NT2/D1 (cell line): ENCODE results near the gene KCNK15.

Experiments used
- DNase-seq: peaks from one replicate; pipeline ENCODE4 v3.0.0-alpha.2; 2011; ENCODE audit warnings: low read depth, low spot score
- H3K27me3 ChIP-seq: 2 replicates; pipeline ENCODE4 v1.6.0; 2011; ENCODE audit warnings: mild to moderate bottlenecking; ENCODE audit not compliant: insufficient read length, insufficient read depth
- H3K36me3 ChIP-seq: 2 replicates; pipeline ENCODE4 v1.6.1; 2011; ENCODE audit warnings: mild to moderate bottlenecking, low read length, mixed read lengths; ENCODE audit not compliant: insufficient read depth, insufficient read length
- H3K4me1 ChIP-seq: 2 replicates; pipeline ENCODE4 v1.5.1; 2011; ENCODE audit not compliant: insufficient read depth, insufficient read length
- H3K4me3 ChIP-seq: 2 replicates; pipeline ENCODE4 v1.5.1; 2011; ENCODE audit warnings: low read depth; ENCODE audit not compliant: insufficient read length
- H3K9ac ChIP-seq: 2 replicates; pipeline ENCODE4 v1.6.0; 2011; ENCODE audit warnings: low read depth; ENCODE audit not compliant: insufficient read length
- H3K9me3 ChIP-seq: 2 replicates; pipeline ENCODE4 v1.5.1; 2011; ENCODE audit warnings: mild to moderate bottlenecking, low read length; ENCODE audit not compliant: insufficient read depth
- SUZ12 ChIP-seq: IDR thresholded peaks from 2 replicates; pipeline ENCODE4 v1.6.1; 2011; ENCODE audit not compliant: insufficient read length, insufficient read depth; ENCODE audit errors: extremely low read depth
- YY1 ChIP-seq: IDR thresholded peaks from 2 replicates; pipeline ENCODE4 v1.6.1; 2011; ENCODE audit not compliant: insufficient read length, insufficient read depth
- ZNF274 ChIP-seq: IDR thresholded peaks from 2 replicates; pipeline ENCODE4 v1.6.1; 2011; ENCODE audit warnings: mild to moderate bottlenecking, low read depth, low read length

KCNK15 gene

DNA sequence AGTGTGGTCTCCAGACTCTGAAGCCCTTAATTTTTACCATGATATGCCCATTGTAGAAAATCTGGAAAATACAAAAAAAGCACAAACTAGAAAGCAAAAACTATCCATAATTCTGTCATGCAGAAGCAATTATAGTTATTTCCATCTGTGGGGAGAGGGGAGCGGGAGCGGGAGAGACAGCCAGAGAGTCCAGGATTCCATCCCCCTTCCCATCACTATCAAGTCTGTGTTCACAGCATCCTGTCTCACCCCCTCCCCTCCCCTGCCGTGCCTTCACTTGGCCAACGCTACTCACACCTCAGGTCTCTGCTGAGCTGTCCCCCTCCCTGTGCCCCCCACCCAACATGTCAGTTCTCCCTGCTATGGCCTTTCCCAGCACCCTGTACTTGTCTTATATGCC is 50.2 kb downstream of the KCNK15 start:
- H3K9me3 ChIP-seq, result no peaks in the 10 kb centered on the region
- no peaks in the 10 kb centered on the region for H3K27me3 ChIP-seq
- H3K9ac ChIP-seq, result no peak overlapping the region
- DNase-seq, result no peak
- TF ChIP-seq SUZ12, result no peak
- no peak for TF ChIP-seq ZNF274
- TF ChIP-seq YY1, result no peak
- H3K4me1 ChIP-seq, result peaks cover 5% of the 10 kb centered on the region
- no peak overlapping the region for H3K4me3 ChIP-seq
- H3K36me3 ChIP-seq, result no peaks in the 10 kb centered on the region

DNA sequence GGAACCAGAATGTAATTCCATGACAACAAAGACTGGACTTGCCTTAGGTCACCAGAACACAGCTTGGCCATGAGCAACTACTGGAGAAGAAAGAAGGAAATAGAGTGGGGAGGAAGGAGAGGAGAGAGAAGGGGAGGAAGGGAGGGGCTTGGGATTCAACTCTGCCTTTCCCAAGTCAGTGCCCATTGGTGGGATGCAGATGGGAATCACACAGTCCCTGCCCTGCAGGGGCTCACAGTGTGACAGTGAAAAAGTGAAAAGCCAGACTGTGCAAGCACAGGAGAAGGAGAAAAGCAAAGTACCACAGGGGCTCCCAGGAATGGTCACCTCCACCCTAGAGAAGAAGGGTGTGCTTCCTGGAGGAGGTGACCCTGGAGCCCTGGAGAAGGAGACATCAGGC is 50.6 kb downstream of the KCNK15 start:
- DNase-seq, result no peak
- H3K4me1 ChIP-seq, result peaks cover 5% of the 10 kb centered on the region
- no peak overlapping the region for H3K9ac ChIP-seq
- H3K9me3 ChIP-seq, result no peaks in the 10 kb centered on the region
- no peaks in the 10 kb centered on the region for H3K27me3 ChIP-seq
- TF ChIP-seq YY1 (no peak), SUZ12 (no peak)
- H3K36me3 ChIP-seq, result no peaks in the 10 kb centered on the region
- H3K4me3 ChIP-seq, result no peak overlapping the region

DNA sequence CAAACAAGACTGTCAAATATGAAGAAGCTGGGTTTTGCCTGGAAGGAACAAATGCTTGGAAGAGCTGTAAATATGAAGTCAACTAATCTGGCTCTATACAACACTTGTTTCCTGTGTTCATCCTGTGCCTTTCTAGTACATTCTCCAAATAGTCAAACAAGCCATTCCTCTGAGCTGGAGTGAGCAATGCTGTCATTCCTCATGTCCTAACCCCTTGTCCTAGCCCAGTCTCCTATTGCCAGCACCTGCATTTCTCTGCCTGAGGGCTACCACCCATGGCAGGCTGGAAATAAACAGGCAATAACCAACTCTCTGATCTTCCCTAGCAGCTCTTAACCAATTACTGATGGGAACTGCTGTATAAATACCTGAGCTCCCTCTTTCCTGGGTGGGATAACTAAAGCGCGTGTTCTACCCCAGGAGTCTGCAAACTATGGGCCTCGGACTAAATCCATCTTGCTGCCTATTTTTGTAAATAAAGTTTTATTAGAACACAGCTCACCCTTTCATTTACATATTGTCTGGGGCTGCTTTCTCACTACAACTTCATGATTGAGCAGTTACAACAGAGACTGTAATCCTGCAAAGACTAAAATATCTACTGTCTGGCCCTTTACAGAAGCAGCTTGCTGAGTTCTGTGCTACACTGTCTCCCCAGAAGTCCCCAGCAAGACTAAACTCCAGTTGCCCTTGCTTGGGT is 51.2 kb downstream of the KCNK15 start:
- peaks cover 5% of the 10 kb centered on the region for H3K4me1 ChIP-seq
- no peak overlapping the region for H3K4me3 ChIP-seq
- H3K27me3 ChIP-seq, result no peaks in the 10 kb centered on the region
- H3K9me3 ChIP-seq, result no peaks in the 10 kb centered on the region
- no peak overlapping the region for H3K9ac ChIP-seq
- no peak for TF ChIP-seq SUZ12
- TF ChIP-seq ZNF274, result no peak
- TF ChIP-seq YY1, result no peak
- no peak for DNase-seq
- no peaks in the 10 kb centered on the region for H3K36me3 ChIP-seq

DNA sequence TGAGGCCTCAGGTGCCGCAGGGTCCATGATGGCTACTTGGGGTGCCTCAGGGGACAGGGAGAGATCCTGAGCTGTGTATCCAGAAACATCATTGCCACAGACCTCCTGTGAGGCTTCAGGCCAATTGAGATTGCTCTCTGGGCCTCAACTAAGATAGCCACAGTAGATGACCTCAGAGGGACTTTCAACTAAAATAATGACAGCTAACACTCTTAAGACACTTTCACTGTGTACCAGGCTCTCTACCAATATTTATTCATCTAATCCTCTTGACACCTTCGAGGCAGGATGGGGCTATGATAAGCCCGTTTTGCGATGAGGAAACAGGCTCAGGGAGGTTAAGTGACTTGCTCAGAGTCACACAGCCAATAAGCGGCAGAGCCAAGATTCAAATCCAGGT is 54.0 kb downstream of the KCNK15 start:
- Histone ChIP-seq H3K9me3 (no peaks in the 10 kb centered on the region), H3K4me1 (no peaks in the 10 kb centered on the region), H3K36me3 (no peaks in the 10 kb centered on the region), H3K4me3 (no peak overlapping the region), H3K27me3 (no peaks in the 10 kb centered on the region), H3K9ac (no peak overlapping the region)
- no peak for DNase-seq
- TF ChIP-seq YY1 (no peak), ZNF274 (no peak), SUZ12 (no peak)

DNA sequence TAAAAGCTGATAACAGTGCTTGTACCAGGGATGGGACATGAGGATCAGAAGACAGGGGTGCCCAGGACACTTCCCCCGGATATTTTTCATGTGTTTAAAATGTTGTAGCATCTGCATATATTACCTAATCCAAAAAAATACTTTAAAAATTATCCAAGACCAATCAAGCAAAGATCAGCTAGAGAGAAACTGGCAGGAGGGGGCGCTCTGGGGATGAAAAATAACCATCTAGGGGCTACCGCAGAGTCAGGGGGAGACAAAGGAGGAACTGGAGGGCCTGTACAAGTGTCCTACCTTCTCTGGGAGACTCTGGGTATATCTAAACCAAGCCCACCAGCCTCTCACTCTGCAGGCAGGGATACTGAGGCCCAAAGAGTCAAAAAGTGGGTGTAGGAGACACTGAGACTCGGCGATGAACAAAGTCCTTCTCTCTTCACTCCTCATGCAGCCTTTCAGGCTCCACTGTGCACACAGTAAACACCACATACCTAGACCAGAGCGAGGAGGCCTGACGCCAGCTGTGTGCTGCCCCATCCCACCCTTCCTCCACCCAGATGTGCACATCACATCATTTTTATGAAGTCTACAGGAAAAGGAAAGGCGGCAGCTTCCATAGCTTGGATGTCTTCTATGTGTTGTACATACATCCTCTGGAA is 54.9 kb downstream of the KCNK15 start:
- no peak overlapping the region for H3K9ac ChIP-seq
- TF ChIP-seq YY1 (no peak), SUZ12 (no peak), ZNF274 (no peak)

More for the DNA sequence above, 54.9 kb downstream of the KCNK15 start:
- DNase-seq, result no peak
- no peaks in the 10 kb centered on the region for H3K4me1 ChIP-seq
- H3K9me3 ChIP-seq, result no peaks in the 10 kb centered on the region
- H3K4me3 ChIP-seq, result no peak overlapping the region
- no peaks in the 10 kb centered on the region for H3K27me3 ChIP-seq
- H3K36me3 ChIP-seq, result no peaks in the 10 kb centered on the region
